Transverse colon (tissue), 4 donors: Measurements from ENCODE around the gene SLF2.

Experiments used
- EP300 ChIP-seq: sonication (generic); formaldehyde crosslinking; IDR thresholded peaks from one replicate; pipeline ENCODE4 v1.6.1; 2017; ENCODE audit warnings: antibody characterized with exemption, low read depth
- POLR2A ChIP-seq: fragments of 450-650 bp; IDR thresholded peaks from one replicate; pipeline ENCODE4 v1.6.1; 2016; ENCODE audit warnings: antibody characterized with exemption, mild to moderate bottlenecking, moderate library complexity
- POLR2AphosphoS5 ChIP-seq, 3 donors: sonication (generic); formaldehyde crosslinking; IDR thresholded peaks; one replicate each; pipeline ENCODE4 v1.6.1; 2016; ENCODE audit warnings: antibody characterized with exemption in 3 of 3
- TF ChIP-seq, protein P1 (sequence below), 5 experiments: fragments of 200-600 bp in 3 of 5; fragments of 450-650 bp in 2 of 5; sonication (generic) in 3 of 5; IDR thresholded peaks; 1 replicate in 2 of 5; 2 replicates in 3 of 5; pipeline ENCODE4 v1.5.1; 2016 to 2017; ENCODE audit warnings: antibody characterized with exemption in 5 of 5, inconsistent platforms in 3 of 5, mild to moderate bottlenecking in 2 of 5, moderate library complexity in 1 of 5

DNA sequence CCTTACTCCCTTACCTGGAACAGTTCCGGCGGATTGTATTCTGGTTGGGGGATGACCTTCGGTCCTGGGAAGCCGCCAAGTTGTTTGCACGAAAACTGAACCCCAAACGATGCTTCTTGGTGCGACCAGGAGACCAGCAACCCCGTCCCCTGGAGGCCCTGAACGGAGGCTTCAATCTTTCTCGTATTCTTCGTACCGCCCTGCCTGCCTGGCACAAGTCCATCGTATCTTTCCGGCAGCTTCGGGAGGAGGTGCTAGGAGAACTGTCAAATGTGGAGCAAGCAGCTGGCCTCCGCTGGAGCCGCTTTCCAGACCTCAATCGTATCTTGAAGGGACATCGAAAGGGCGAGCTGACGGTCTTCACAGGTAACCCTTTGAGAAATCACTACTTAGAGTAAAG lies 76.3 kb downstream of the SLF2 start:
- TF ChIP-seq, protein P1, sequence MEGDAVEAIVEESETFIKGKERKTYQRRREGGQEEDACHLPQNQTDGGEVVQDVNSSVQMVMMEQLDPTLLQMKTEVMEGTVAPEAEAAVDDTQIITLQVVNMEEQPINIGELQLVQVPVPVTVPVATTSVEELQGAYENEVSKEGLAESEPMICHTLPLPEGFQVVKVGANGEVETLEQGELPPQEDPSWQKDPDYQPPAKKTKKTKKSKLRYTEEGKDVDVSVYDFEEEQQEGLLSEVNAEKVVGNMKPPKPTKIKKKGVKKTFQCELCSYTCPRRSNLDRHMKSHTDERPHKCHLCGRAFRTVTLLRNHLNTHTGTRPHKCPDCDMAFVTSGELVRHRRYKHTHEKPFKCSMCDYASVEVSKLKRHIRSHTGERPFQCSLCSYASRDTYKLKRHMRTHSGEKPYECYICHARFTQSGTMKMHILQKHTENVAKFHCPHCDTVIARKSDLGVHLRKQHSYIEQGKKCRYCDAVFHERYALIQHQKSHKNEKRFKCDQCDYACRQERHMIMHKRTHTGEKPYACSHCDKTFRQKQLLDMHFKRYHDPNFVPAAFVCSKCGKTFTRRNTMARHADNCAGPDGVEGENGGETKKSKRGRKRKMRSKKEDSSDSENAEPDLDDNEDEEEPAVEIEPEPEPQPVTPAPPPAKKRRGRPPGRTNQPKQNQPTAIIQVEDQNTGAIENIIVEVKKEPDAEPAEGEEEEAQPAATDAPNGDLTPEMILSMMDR (IDR thresholded peaks at IDR 0.05), result no peak
- no peak for TF ChIP-seq POLR2A
- TF ChIP-seq POLR2AphosphoS5 (IDR thresholded peaks at IDR 0.05), result no peak
- no peak for TF ChIP-seq EP300
